CD4-positive, alpha-beta memory T cell (primary cell): ENCODE results near the gene PDHX. TPM values are rescaled to one million over a fixed set of nuclear protein-coding genes. Genes with fewer than 3 reads are reported as not detected.

Experiments used
- CTCF ChIA-PET: fragments of 350-600 bp; sonication (Branson Sonifier 250); formaldehyde crosslinking; loops from one replicate; lab custom pipeline; 2021; ENCODE audit warnings: inconsistent platforms; ENCODE audit not compliant: partially characterized antibody; lab: Charles Lee
- POLR2A ChIA-PET: fragments of 350-600 bp; sonication (Branson Sonifier 250); formaldehyde crosslinking; loops from one replicate; lab custom pipeline; 2021; ENCODE audit not compliant: partially characterized antibody; lab: Charles Lee
- DNase-seq, 5 donors: peaks; one replicate each; pipeline versions ENCODE4 v3.0.0 to v3.0.0-alpha.2; 2020 to 2022; ENCODE audit warnings: mixed read lengths in 1 of 5
- H3K27ac ChIP-seq: one replicate; pipeline ENCODE4 v1.7.0; 2013; ENCODE audit warnings: low read depth, low read length
- H3K27me3 ChIP-seq: 2 replicates; pipeline ENCODE4 v1.7.0; 2013; ENCODE audit warnings: mild to moderate bottlenecking, low read length, moderate library complexity; ENCODE audit not compliant: insufficient read depth
- H3K36me3 ChIP-seq: 2 replicates; pipeline ENCODE4 v1.7.0; 2013; ENCODE audit warnings: mild to moderate bottlenecking, low read length, moderate library complexity; ENCODE audit not compliant: insufficient read depth
- H3K4me1 ChIP-seq: 2 replicates; pipeline ENCODE4 v1.7.0; 2013; ENCODE audit warnings: mild to moderate bottlenecking, low read length, moderate library complexity; ENCODE audit not compliant: insufficient read depth
- H3K4me3 ChIP-seq, 2 donors: one replicate each; pipeline ENCODE4 v1.7.0; 2013; ENCODE audit warnings: low read length in 2 of 2, mild to moderate bottlenecking in 1 of 2
- H3K9me3 ChIP-seq, 2 donors: one replicate each; pipeline ENCODE4 v1.7.0; 2013; ENCODE audit warnings: low read length in 2 of 2, control low read depth in 1 of 2; ENCODE audit not compliant: control insufficient read depth in 1 of 2
- H3K27ac Mint-ChIP-seq, 7 donors: one replicate each; pipeline ENCODE4 v1.8.0; 2020 to 2021; ENCODE audit warnings: mixed read lengths in 7 of 7, mild to moderate bottlenecking in 6 of 7, inconsistent platforms in 3 of 7, moderate library complexity in 3 of 7
- H3K27me3 Mint-ChIP-seq, 2 donors: one replicate each; pipeline ENCODE4 v1.8.0; 2020 to 2021; ENCODE audit warnings: mixed read lengths in 2 of 2
- H3K36me3 Mint-ChIP-seq, 2 donors: one replicate each; pipeline ENCODE4 v1.8.0; 2020 to 2021; ENCODE audit warnings: mixed read lengths in 2 of 2, inconsistent platforms in 1 of 2, mild to moderate bottlenecking in 1 of 2
- H3K4me1 Mint-ChIP-seq, 4 donors: one replicate each; pipeline ENCODE4 v1.8.0; 2020 to 2021; ENCODE audit warnings: mixed read lengths in 4 of 4, mild to moderate bottlenecking in 1 of 4
- H3K4me3 Mint-ChIP-seq, 8 donors: one replicate each; pipeline ENCODE4 v1.8.0; 2020 to 2021; ENCODE audit warnings: mixed read lengths in 8 of 8, mild to moderate bottlenecking in 7 of 8, moderate library complexity in 6 of 8, inconsistent platforms in 3 of 8
- H3K9me3 Mint-ChIP-seq, 8 donors: one replicate each; pipeline ENCODE4 v1.8.0; 2020 to 2021; ENCODE audit warnings: mixed read lengths in 8 of 8, mild to moderate bottlenecking in 5 of 8, inconsistent platforms in 3 of 8, moderate library complexity in 1 of 8
- intact Hi-C: fragments of 100-400 bp; cut with micrococcal nuclease; formaldehyde crosslinking; loops from one replicate; pipeline ENCODE4 v1.15.1; 2023
- polyA plus RNA-seq, 2 donors: library from polyadenylated mRNA; unstranded; fragments of 300-500 nt; fragmentation: Illumina TruSeq; gene quantifications; one replicate each; pipeline ENCODE4 v1.2.3, GENCODE V29; 2021
- total RNA-seq, 2 experiments: library from RNA; stranded (reverse); gene quantifications; one replicate each; pipeline ENCODE4 v1.2.3, GENCODE V29; 2021

PDHX gene
- total RNA-seq = 10 to 100 TPM; 39.1 to 43.5 TPM
- polyA plus RNA-seq = 10 to 100 TPM; 17.6 to 20.4 TPM

GRCh38 chr11:34916015-34916842 lies at the start of gene PDHX, which contains the start of gene APIP:
Gene PDHX (plus strand): TSS chr11:34916618. CDS start chr11:34916656, 38 bp downstream.
Gene APIP (minus strand): TSS chr11:34916379. CDS start chr11:34916284, 95 bp downstream.
- Histone ChIP-seq H3K4me1 (peaks cover 29% of the 10 kb centered on the region), H3K36me3 (no peaks in the 10 kb centered on the region), H3K27ac (peak within 1 kb of the TSS; percentile 81), H3K27me3 (no peaks in the 10 kb centered on the region), H3K4me3 (peak within 1 kb of the TSS; percentile 93 to 95), H3K9me3 (no peaks in the 10 kb centered on the region)
- Mint-ChIP-seq H3K9me3 (peaks cover 0 to 2% (median 0%) of the 10 kb centered on the region in 8 donors), H3K27ac (peak within 1 kb of the TSS; percentile 95 to 99 (median 97)), H3K27me3 (no peaks in the 10 kb centered on the region), H3K4me1 (peaks cover 31 to 55% (median 40%) of the 10 kb centered on the region in 4 donors), H3K36me3 (peaks cover 8 to 12% of the 10 kb centered on the region in 2 donors), H3K4me3 (peak within 1 kb of the TSS; percentile 90 to 100 (median 96))
- DNase-seq = peak; percentile 83 to 95 (median 85)
- intact Hi-C loops = loop anchor here (1.0 to 5.0 kb wide), 6 partner anchors 166 to 1371 kb away; partner anchors contain the start of gene COMMD9
- ChIA-PET POLR2A (interaction anchor here (0.5 to 2.1 kb wide), 11 partner anchors 9 to 810 kb away, joined by 3 to 14 read pairs (median 3); partner anchors contain the start of genes ABTB2 and NAT10), CTCF (interaction anchor here (1.2 to 1.8 kb wide), 3 partner anchors 9 to 483 kb away, joined by 4 to 7 read pairs (median 6); no protein-coding TSS in a partner anchor)

GRCh38 chr11:34869425-34869824 lies 47.0 kb upstream of the PDHX start:
- CTCF ChIA-PET = no interaction called here
- H3K27me3 ChIP-seq = no peaks in the 10 kb centered on the region
- H3K4me1 Mint-ChIP-seq = no peaks in the 10 kb centered on the region
- H3K4me1 ChIP-seq = no peaks in the 10 kb centered on the region
- H3K9me3 ChIP-seq = no peaks in the 10 kb centered on the region
- DNase-seq = no peak
- H3K4me3 Mint-ChIP-seq = no peak overlapping the region
- no peaks in the 10 kb centered on the region for H3K9me3 Mint-ChIP-seq
- peaks cover 0 to 4% of the 10 kb centered on the region in 2 donors for H3K36me3 Mint-ChIP-seq
- no peaks in the 10 kb centered on the region for H3K36me3 ChIP-seq
- H3K4me3 ChIP-seq = no peak overlapping the region
- no peaks in the 10 kb centered on the region for H3K27me3 Mint-ChIP-seq
- H3K27ac ChIP-seq = no peak overlapping the region
- POLR2A ChIA-PET = no interaction called here
- intact Hi-C loops = no loop called here
- peak overlapping the region in 1 of 7 donors; percentile 14 for H3K27ac Mint-ChIP-seq

GRCh38 chr11:34870548-34871196 lies 45.7 kb upstream of the PDHX start:
- H3K4me1 Mint-ChIP-seq = no peaks in the 10 kb centered on the region
- no peak for DNase-seq
- H3K4me3 Mint-ChIP-seq = no peak overlapping the region
- ChIA-PET CTCF (no interaction called here), POLR2A (no interaction called here)
- Histone ChIP-seq H3K27ac (no peak overlapping the region), H3K27me3 (no peaks in the 10 kb centered on the region), H3K4me3 (no peak overlapping the region), H3K36me3 (no peaks in the 10 kb centered on the region), H3K4me1 (no peaks in the 10 kb centered on the region), H3K9me3 (no peaks in the 10 kb centered on the region)
- intact Hi-C loops = no loop called here
- no peaks in the 10 kb centered on the region for H3K27me3 Mint-ChIP-seq
- H3K27ac Mint-ChIP-seq = no peak overlapping the region
- no peaks in the 10 kb centered on the region for H3K9me3 Mint-ChIP-seq
- peaks cover 0 to 13% of the 10 kb centered on the region in 2 donors for H3K36me3 Mint-ChIP-seq

GRCh38 chr11:34874202-34874601 lies 42.2 kb upstream of the PDHX start:
- Mint-ChIP-seq H3K4me3 (no peak overlapping the region), H3K27me3 (no peaks in the 10 kb centered on the region), H3K27ac (peak overlapping the region in 1 of 7 donors; percentile 13), H3K4me1 (no peaks in the 10 kb centered on the region), H3K36me3 (peaks cover 10 to 13% of the 10 kb centered on the region in 2 donors), H3K9me3 (no peaks in the 10 kb centered on the region)
- POLR2A ChIA-PET = no interaction called here
- Histone ChIP-seq H3K9me3 (no peaks in the 10 kb centered on the region), H3K36me3 (no peaks in the 10 kb centered on the region), H3K4me3 (no peak overlapping the region), H3K4me1 (no peaks in the 10 kb centered on the region), H3K27me3 (no peaks in the 10 kb centered on the region), H3K27ac (no peak overlapping the region)
- CTCF ChIA-PET = no interaction called here
- intact Hi-C loops = no loop called here
- DNase-seq = no peak

GRCh38 chr11:34877375-34877975 lies 38.9 kb upstream of the PDHX start:
- H3K27me3 ChIP-seq = no peaks in the 10 kb centered on the region
- DNase-seq = no peak
- intact Hi-C loops = no loop called here
- no peaks in the 10 kb centered on the region for H3K36me3 ChIP-seq
- POLR2A ChIA-PET = no interaction called here
- Mint-ChIP-seq H3K27me3 (no peaks in the 10 kb centered on the region), H3K36me3 (peaks cover 27 to 28% of the 10 kb centered on the region in 2 donors), H3K4me3 (no peak overlapping the region), H3K9me3 (peaks cover 0 to 3% (median 0%) of the 10 kb centered on the region in 8 donors), H3K27ac (peak overlapping the region in 1 of 7 donors; percentile 87), H3K4me1 (no peaks in the 10 kb centered on the region)
- no peak overlapping the region for H3K4me3 ChIP-seq
- H3K27ac ChIP-seq = no peak overlapping the region
- no peaks in the 10 kb centered on the region for H3K9me3 ChIP-seq
- CTCF ChIA-PET = no interaction called here
- no peaks in the 10 kb centered on the region for H3K4me1 ChIP-seq

GRCh38 chr11:34881900-34882299 lies 34.5 kb upstream of the PDHX start:
- intact Hi-C loops = no loop called here
- peaks cover 28 to 39% of the 10 kb centered on the region in 2 donors for H3K36me3 Mint-ChIP-seq
- H3K27ac Mint-ChIP-seq = no peak overlapping the region
- H3K27me3 ChIP-seq = no peaks in the 10 kb centered on the region
- H3K27ac ChIP-seq = no peak overlapping the region
- H3K4me1 ChIP-seq = no peaks in the 10 kb centered on the region
- H3K9me3 ChIP-seq = no peaks in the 10 kb centered on the region
- peaks cover 0 to 3% (median 0%) of the 10 kb centered on the region in 8 donors for H3K9me3 Mint-ChIP-seq
- no peaks in the 10 kb centered on the region for H3K36me3 ChIP-seq
- no peak for DNase-seq
- ChIA-PET POLR2A (no interaction called here), CTCF (no interaction called here)
- H3K4me3 Mint-ChIP-seq = no peak overlapping the region
- no peaks in the 10 kb centered on the region for H3K4me1 Mint-ChIP-seq
- H3K4me3 ChIP-seq = no peak overlapping the region
- no peaks in the 10 kb centered on the region for H3K27me3 Mint-ChIP-seq
